Measurements from ENCODE around the gene DIS3L2.

GRCh38 chr2:232196802-232197201 lies 235.3 kb downstream of the DIS3L2 start:
- TF ChIP-seq CTCF (IDR thresholded peaks at IDR 0.05) (no peak), POLR2A (IDR thresholded peaks at IDR 0.05; ENCODE audit: low read depth) (no peak), EP300 (IDR thresholded peaks at IDR 0.05) (no peak)

Measured in esophagus muscularis mucosa (tissue), 4 donors.